Endothelial cell of umbilical vein (primary cell): Measurements from ENCODE around the gene TRIM45. TPM values are rescaled to one million over a fixed set of nuclear protein-coding genes. Genes with fewer than 3 reads are reported as not detected.

Experiments used
- BruUV-seq: library from RNA; stranded (reverse); fragments of 400-500 nt; replicated peaks from 2 replicates; lab custom pipeline; 2021; lab: Mats Ljungman, UMichigan
- CTCF ChIA-PET: fragments of 300-600, 350-600 bp; sonication (Branson Sonifier 250); formaldehyde crosslinking; loops from one replicate; lab custom pipeline; 2021; ENCODE audit warnings: antibody characterized with exemption, inconsistent platforms; lab: Charles Lee
- POLR2A ChIA-PET: fragments of 300-600, 350-600 bp; sonication (Branson Sonifier 250); formaldehyde crosslinking; loops from one replicate; lab custom pipeline; 2021; ENCODE audit warnings: antibody characterized with exemption, inconsistent platforms; lab: Charles Lee
- DNase-seq: peaks from one replicate; pipeline ENCODE4 v3.0.0-alpha.2; 2011; ENCODE audit warnings: low read depth, low spot score
- FAIRE-seq: peaks from 2 replicates; lab custom pipeline; 2011; peaks lifted over from hg19 to GRCh38; lab: Jason Lieb, UNC
- H2AFZ ChIP-seq: 2 replicates; pipeline ENCODE4 v1.6.0; 2012; ENCODE audit warnings: low read depth, low read length, control low read depth, inconsistent platforms
- H3K27ac ChIP-seq: 2 replicates; pipeline ENCODE4 v1.5.1; 2011; ENCODE audit warnings: low read depth, mild to moderate bottlenecking, control low read depth, low read length, moderate library complexity; ENCODE audit not compliant: insufficient read depth
- H3K27me3 ChIP-seq, 2 experiments: 2 replicates each; pipeline versions ENCODE4 v1.6.0 to v1.6.1; 2011; ENCODE audit warnings: low read length in 2 of 2, mixed read lengths in 1 of 2; ENCODE audit not compliant: control insufficient read depth in 2 of 2, insufficient read depth in 2 of 2
- H3K36me3 ChIP-seq, 2 experiments: 2 replicates in 1 of 2; 3 replicates in 1 of 2; pipeline ENCODE4 v1.5.1; 2011; ENCODE audit warnings: low read length in 2 of 2, mild to moderate bottlenecking in 1 of 2, moderate library complexity in 1 of 2; ENCODE audit not compliant: control insufficient read depth in 2 of 2, insufficient read depth in 2 of 2; ENCODE audit errors: extremely low read depth in 1 of 2
- H3K4me1 ChIP-seq: 3 replicates; pipeline ENCODE4 v1.5.1; 2011; ENCODE audit warnings: mild to moderate bottlenecking, low read length; ENCODE audit not compliant: control insufficient read depth, insufficient read depth; ENCODE audit errors: extremely low read depth
- H3K4me2 ChIP-seq: 2 replicates; pipeline ENCODE4 v1.6.1; 2011; ENCODE audit warnings: low read length, control low read depth, mixed read lengths; ENCODE audit not compliant: insufficient read depth
- H3K4me3 ChIP-seq, 3 experiments: fragments of 200-600 bp in 1 of 3; sonication (generic), shearing (Covaris generic) in 1 of 3; replicated peaks in 1 of 3; 2 replicates each; pipeline ENCODE4 v1.5.1; 2011 to 2016; ENCODE audit warnings: control low read depth in 3 of 3, low read length in 3 of 3, mild to moderate bottlenecking in 2 of 3, inconsistent platforms in 1 of 3, low read depth in 1 of 3, moderate library complexity in 1 of 3; ENCODE audit not compliant: insufficient read depth in 1 of 3
- H3K79me2 ChIP-seq: 2 replicates; pipeline ENCODE4 v1.6.0; 2012; ENCODE audit warnings: low read length, inconsistent platforms; ENCODE audit not compliant: control insufficient read depth, insufficient read depth
- H3K9ac ChIP-seq: replicated peaks from 2 replicates; pipeline ENCODE3; 2011; ENCODE audit warnings: low read length, control low read depth; ENCODE audit not compliant: insufficient read depth; ENCODE audit errors: extremely low read depth
- H3K9me1 ChIP-seq: replicated peaks from 3 replicates; pipeline ENCODE4 v1.6.0; 2011; ENCODE audit warnings: mild to moderate bottlenecking, low read length; ENCODE audit not compliant: control insufficient read depth, insufficient read depth; ENCODE audit errors: extremely low read depth
- H3K9me3 ChIP-seq: replicated peaks from 2 replicates; pipeline ENCODE4 v1.5.1; 2012; ENCODE audit warnings: low read length, inconsistent platforms; ENCODE audit not compliant: control insufficient read depth, insufficient read depth
- H4K20me1 ChIP-seq: replicated peaks from 2 replicates; pipeline ENCODE3; 2011; ENCODE audit warnings: mild to moderate bottlenecking, low read length; ENCODE audit not compliant: control insufficient read depth, insufficient read depth; ENCODE audit errors: extremely low read depth
- FOS ChIP-seq: IDR thresholded peaks from 2 replicates; pipeline ENCODE4 v1.6.1; 2011; ENCODE audit warnings: mild to moderate bottlenecking, low read length, moderate library complexity, borderline replicate concordance; ENCODE audit not compliant: insufficient read depth
- JUN ChIP-seq: IDR thresholded peaks from 2 replicates; pipeline ENCODE4 v1.6.1; 2011; ENCODE audit warnings: borderline replicate concordance, low read depth; ENCODE audit not compliant: insufficient read length, insufficient read depth
- MYC ChIP-seq: IDR thresholded peaks from one replicate; pipeline ENCODE4 v1.6.1; 2011; ENCODE audit warnings: mild to moderate bottlenecking, low read depth, low read length
- POLR2AphosphoS5 ChIP-seq: IDR thresholded peaks from 2 replicates; pipeline ENCODE4 v1.6.1; 2012; ENCODE audit warnings: low read depth, mild to moderate bottlenecking, control low read depth, low read length, moderate library complexity; ENCODE audit not compliant: insufficient read depth
- dilution Hi-C: fragments of 300-500 bp; cut with MboI; formaldehyde crosslinking; loops from one replicate; pipeline ENCODE4 v1.15.0; 2019; ENCODE audit warnings: low sequenced_read_pairs; ENCODE audit not compliant: extremely low pct_ligation_motif_present
- intact Hi-C: fragments of 100-400 bp; cut with micrococcal nuclease; formaldehyde crosslinking; loops from one replicate; pipeline ENCODE4 v1.10.0; 2022
- polyA plus RNA-seq, 4 experiments: library from polyadenylated mRNA; depleted of rRNA in 3 of 4; stranded (reverse) in 3 of 4; unstranded in 1 of 4; fragments of >200 nt; gene quantifications; 2 replicates each; pipeline versions ENCODE4 v1.2.1 to v1.2.3, GENCODE V29; 2011 to 2012; ENCODE audit warnings: missing spikeins in 1 of 4
- total RNA-seq: library from RNA; stranded (reverse); gene quantifications from 2 replicates; pipeline ENCODE4 v1.2.3, GENCODE V29; 2021
- TF ChIP-seq, protein P1 (sequence below), 2 donors: IDR thresholded peaks; 1 replicate in 1 of 2; 2 replicates in 1 of 2; pipeline ENCODE4 v1.5.1; 2011; ENCODE audit warnings: low read length in 2 of 2, mild to moderate bottlenecking in 2 of 2, moderate library complexity in 2 of 2, control low read depth in 1 of 2, inconsistent platforms in 1 of 2, low read depth in 1 of 2; ENCODE audit not compliant: insufficient read depth in 1 of 2; ENCODE audit errors: extremely low read depth in 1 of 2

Gene TRIM45
- total and polyA plus RNA-seq, 2 donors (not counting 3 experiments of a cell fraction or from before 2014, with no cell fraction given): 2.9 to 3.1 TPM

DNA sequence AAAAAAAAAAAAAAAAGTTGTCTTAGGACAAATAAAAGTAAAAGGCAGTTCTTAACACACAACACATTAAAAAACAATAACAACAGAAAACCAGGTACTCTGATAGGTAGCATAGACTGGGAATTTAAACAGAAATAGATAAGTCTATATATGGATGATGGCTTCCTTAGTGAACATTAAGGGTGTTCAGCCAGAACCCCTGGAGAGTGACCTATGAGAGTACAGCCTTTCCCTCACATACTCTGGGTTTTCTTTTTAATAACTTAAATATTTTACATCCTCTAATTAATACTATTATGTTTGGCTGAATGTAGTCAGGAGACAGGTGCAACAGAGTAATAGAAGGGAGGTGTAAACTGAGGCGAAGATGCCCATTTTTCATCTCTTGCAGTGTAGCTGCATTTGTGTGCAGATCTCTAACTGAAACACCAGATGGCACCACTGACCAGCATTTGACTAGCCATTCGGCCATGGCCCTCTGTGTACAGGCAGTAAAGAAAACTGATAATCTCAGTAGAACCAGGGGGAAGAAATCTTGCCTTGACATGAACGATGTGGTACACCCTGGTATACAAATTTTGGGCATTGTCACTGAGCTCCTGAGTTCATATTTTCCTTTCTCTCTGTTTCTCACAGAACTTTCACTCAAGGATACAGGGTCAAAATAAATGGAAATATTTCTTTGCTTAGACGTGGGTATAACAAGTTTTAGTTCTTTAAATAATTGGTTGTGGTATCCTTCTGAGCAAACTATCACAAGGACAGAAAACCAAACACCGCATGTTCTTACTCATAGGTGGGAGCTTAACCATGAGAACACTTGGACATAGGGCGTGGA lies 53.8 kb downstream of the TRIM45 start:
- no peaks in the 10 kb centered on the region for H3K9me1 ChIP-seq
- TF ChIP-seq, protein P1, sequence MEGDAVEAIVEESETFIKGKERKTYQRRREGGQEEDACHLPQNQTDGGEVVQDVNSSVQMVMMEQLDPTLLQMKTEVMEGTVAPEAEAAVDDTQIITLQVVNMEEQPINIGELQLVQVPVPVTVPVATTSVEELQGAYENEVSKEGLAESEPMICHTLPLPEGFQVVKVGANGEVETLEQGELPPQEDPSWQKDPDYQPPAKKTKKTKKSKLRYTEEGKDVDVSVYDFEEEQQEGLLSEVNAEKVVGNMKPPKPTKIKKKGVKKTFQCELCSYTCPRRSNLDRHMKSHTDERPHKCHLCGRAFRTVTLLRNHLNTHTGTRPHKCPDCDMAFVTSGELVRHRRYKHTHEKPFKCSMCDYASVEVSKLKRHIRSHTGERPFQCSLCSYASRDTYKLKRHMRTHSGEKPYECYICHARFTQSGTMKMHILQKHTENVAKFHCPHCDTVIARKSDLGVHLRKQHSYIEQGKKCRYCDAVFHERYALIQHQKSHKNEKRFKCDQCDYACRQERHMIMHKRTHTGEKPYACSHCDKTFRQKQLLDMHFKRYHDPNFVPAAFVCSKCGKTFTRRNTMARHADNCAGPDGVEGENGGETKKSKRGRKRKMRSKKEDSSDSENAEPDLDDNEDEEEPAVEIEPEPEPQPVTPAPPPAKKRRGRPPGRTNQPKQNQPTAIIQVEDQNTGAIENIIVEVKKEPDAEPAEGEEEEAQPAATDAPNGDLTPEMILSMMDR (IDR thresholded peaks at IDR 0.05; ENCODE audit: extremely low read depth in 1 of 2, insufficient read depth in 1 of 2, low read depth in 1 of 2, low read length in 2 of 2): peak; percentile 64 to 77
- no peak for TF ChIP-seq FOS
- dilution Hi-C loops (no loop called here), intact Hi-C loops (loop anchor here (1.0 to 10.0 kb wide), 10 partner anchors 10 to 827 kb away; partner anchors contain the start of genes MAN1A2 and TRIM45)
- POLR2A ChIA-PET: interaction anchor here (1.4 kb wide), 1 partner anchor 61 kb away, joined by 5 read pairs; no protein-coding TSS in a partner anchor
- H3K79me2 ChIP-seq: peaks cover 7% of the 10 kb centered on the region
- no peak overlapping the region for H3K27ac ChIP-seq
- no TSS peak for BruUV-seq
- no peaks in the 10 kb centered on the region for H3K9me3 ChIP-seq
- H3K4me2 ChIP-seq: no peak overlapping the region
- H3K4me3 ChIP-seq: no peak overlapping the region
- no peaks in the 10 kb centered on the region for H3K27me3 ChIP-seq
- FAIRE-seq: peak; percentile 63
- H3K9ac ChIP-seq: no peak overlapping the region
- CTCF ChIA-PET: interaction anchor here (0.6 to 9.2 kb wide), 30 partner anchors 9 to 691 kb away, joined by 3 to 490 read pairs (median 4); partner anchors contain the start of gene TRIM45
- peak; percentile 51 for DNase-seq
- no peaks in the 10 kb centered on the region for H3K4me1 ChIP-seq
- H3K36me3 ChIP-seq: no peaks in the 10 kb centered on the region
- H4K20me1 ChIP-seq: no peaks in the 10 kb centered on the region
- no peak overlapping the region for H2AFZ ChIP-seq

- FAIRE-seq: no peak
- Histone ChIP-seq H3K36me3 (no peaks in the 10 kb centered on the region), H3K4me3 (no peak overlapping the region), H3K4me2 (no peak overlapping the region), H2AFZ (no peak overlapping the region), H3K27ac (no peak overlapping the region), H3K27me3 (no peaks in the 10 kb centered on the region), H3K9me1 (no peaks in the 10 kb centered on the region), H3K9ac (no peak overlapping the region), H3K4me1 (no peaks in the 10 kb centered on the region), H3K9me3 (no peaks in the 10 kb centered on the region), H3K79me2 (peaks cover 7% of the 10 kb centered on the region), H4K20me1 (no peaks in the 10 kb centered on the region)
- DNase-seq: no peak
- TF ChIP-seq JUN (no peak), POLR2AphosphoS5 (no peak), MYC (no peak), FOS (no peak)
- TF ChIP-seq, protein P1 (IDR thresholded peaks at IDR 0.05; ENCODE audit: extremely low read depth in 1 of 2, insufficient read depth in 1 of 2, low read depth in 1 of 2, low read length in 2 of 2): no peak
- BruUV-seq: no TSS peak
- CTCF ChIA-PET: interaction anchor here (1.4 to 9.2 kb wide), 9 partner anchors 15 to 688 kb away, joined by 5 to 490 read pairs (median 20); partner anchors contain the start of gene TRIM45
- dilution Hi-C loops (no loop called here), intact Hi-C loops (loop anchor here (10.0 kb wide), 5 partner anchors 298 to 828 kb away; partner anchors contain the start of gene MAN1A2)
- POLR2A ChIA-PET: no interaction called here
Measured at GRCh38 chr1:117066367-117066766, 55.2 kb downstream of the TRIM45 start.
